GM12874 (cell line): ENCODE results near the gene MTCL3.

Experiments used
- TF ChIP-seq, protein P1 (sequence below): IDR thresholded peaks from 2 replicates; pipeline ENCODE4 v1.5.1; 2011; ENCODE audit warnings: low read depth, mild to moderate bottlenecking, control low read depth, low read length, moderate library complexity; ENCODE audit not compliant: insufficient read depth

MTCL3 gene

DNA sequence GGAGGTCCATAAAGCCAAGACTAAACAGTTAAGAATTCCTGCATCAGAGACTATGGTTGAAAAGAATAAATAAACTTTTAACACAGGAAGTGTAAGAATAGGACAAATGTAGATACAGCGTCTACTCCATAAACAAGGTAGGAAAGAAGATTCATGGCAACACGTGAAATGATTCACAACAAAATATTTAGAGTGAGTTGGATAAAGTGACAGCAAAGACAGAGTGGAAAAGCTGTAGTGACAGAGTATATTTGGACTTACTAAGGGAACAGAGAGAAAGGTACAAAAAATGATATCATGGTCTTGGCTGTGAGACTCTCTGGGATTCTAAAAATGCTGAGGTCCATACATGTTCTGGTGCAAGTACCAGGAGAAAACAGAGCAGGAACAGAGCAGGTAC lies 38.0 kb downstream of the MTCL3 start:
- TF ChIP-seq, protein P1, sequence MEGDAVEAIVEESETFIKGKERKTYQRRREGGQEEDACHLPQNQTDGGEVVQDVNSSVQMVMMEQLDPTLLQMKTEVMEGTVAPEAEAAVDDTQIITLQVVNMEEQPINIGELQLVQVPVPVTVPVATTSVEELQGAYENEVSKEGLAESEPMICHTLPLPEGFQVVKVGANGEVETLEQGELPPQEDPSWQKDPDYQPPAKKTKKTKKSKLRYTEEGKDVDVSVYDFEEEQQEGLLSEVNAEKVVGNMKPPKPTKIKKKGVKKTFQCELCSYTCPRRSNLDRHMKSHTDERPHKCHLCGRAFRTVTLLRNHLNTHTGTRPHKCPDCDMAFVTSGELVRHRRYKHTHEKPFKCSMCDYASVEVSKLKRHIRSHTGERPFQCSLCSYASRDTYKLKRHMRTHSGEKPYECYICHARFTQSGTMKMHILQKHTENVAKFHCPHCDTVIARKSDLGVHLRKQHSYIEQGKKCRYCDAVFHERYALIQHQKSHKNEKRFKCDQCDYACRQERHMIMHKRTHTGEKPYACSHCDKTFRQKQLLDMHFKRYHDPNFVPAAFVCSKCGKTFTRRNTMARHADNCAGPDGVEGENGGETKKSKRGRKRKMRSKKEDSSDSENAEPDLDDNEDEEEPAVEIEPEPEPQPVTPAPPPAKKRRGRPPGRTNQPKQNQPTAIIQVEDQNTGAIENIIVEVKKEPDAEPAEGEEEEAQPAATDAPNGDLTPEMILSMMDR = no peak

DNA sequence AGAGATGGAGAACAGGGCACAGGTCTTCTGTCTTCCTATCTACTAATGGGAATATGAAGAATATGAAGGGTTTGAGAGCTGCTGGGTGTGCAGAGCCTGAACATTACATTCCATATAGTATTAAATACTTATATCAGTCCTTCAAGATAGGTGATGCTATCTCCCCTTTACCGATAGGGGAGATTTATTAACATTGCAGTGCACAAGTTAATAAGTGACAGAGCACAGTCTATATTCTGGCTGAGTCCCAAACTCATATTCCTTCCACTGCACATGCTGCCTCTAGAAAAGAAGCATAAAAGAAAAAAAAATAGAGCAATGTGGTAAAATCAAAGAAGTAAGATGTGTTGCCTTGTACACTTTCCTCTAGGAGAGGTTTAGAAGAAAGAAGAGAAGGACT lies 41.5 kb downstream of the MTCL3 start:
- TF ChIP-seq, protein P1 = no peak

DNA sequence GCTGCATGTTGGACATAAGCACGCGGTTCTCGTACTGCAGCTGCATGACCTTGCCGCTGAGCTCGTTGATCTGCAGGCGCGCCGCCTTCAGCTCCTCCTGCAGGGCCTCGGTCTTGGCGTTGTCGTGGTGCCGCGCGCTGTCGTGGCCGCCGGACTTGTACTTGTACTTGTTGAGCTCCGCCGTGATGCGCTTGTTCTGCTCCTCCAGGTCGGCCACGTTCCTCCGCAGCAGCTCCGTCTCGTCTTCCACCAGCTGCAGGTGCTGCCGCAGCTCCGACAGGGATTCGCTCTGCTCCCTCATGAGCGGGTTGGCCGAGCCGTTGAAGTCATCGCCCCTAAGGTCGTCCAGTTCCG lies 43.3 kb downstream of the MTCL3 start:
- TF ChIP-seq, protein P1 = no peak

DNA sequence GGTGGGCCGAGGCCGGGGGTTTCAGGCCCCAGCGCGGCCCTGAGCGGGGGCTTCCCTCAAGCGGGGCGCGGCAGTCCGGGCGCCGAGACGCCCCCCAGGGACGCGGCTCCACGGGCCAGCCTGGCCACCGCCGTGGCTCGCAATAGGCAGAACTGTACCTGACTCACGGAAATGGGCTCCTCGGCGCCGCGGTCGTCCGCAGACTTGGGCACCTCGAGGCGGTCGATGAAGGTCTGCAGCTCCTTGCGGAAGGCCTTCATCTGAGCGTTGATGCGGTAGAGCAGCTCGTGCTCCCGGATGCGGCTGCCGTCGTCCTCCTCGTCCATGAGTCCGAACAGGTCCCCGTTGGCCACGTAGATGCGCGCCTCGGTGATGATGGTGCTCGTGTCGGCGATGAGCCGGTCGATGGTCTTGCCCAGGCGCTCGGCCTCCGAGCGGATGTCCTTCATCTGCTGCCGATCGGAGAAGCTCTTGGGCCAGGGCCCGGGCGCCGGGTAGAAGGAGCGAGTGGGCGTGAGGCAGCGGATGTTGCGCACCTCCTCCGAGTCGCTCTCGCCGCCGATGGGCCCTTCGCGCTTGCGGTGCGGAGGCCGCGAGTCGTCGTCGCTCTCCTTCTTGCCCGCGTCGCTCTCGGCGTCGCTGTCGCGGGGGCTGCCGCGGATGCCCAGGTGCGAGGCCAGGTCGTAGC lies 43.9 kb downstream of the MTCL3 start:
- TF ChIP-seq, protein P1 = no peak

DNA sequence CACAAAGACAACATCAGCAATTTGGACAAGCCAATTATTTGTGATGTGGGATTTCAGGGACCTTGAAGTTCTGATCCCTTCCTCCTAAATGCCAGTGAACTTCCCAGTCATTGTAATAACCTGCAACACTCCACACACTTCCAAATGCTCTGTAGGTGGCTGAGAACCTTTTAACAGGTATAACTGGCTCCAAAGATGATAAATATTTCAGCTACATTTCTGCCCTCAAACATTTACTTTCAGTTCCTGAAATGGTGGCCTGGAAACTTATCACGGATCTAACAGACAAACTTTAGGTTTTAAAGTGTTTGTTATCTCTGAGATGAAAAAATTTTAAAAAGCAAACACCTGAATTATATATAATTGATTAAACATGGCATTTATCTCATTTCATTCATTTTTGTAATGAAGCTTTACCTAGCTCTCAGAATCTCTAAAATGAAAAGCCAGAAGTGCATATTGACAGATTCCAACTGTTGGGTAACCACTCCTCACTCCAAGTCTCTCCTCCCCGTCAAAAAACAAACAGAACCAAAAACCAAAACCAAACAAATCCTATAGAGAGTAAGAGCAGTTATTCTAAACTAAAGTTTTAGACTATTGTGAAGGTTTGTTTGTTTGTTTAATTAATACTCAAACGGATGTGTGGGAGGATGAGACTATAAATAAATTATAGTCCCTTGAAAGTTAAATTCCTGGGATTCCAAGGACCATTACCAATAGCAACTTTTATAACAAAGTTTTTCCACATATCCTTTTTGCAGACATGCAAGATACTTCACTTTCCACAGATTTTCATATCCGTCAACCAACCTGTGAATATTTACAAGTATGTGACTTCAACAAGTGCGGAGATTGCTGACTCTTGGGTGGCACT lies 47.5 kb downstream of the MTCL3 start:
- TF ChIP-seq, protein P1 = no peak

DNA sequence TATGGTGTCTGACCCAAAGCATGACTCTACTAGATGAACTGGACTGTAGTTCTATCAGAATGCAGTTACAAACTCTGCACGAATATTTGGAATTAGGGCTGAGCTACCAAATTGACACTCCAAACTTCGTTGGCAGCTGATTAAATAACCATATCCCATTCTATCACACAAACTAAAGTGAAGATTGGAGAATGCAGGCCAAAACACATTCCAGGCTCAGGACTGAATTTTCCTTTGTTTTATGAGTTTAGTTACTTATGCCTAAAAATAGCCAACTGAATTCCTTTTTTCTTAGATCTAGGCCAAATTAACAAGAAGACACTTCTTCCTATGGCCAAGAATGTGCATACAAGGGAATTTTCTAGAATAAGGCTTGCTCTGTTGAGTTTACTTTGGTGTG lies 50.2 kb downstream of the MTCL3 start:
- TF ChIP-seq, protein P1 = no peak

DNA sequence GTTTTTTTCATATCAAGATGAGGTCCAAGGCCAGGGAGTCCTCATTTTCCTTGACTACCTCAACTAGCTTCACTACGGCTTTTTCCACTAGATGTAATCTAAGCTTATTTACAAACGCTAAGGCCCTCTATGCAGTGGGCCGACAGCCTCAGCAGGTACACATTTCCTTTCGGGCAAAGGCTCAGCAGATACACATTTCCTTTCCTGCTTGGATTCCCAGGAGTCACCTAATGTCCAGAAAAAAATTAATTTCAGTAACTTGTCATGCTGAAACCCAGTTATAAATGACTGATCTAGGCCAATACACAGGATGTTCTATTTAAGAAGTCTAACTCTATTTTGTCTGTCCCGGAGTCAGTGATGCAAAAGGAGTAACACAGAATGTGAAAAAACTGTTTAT lies 52.7 kb downstream of the MTCL3 start:
- TF ChIP-seq, protein P1 = no peak
